Astrocyte of the hippocampus (primary cell): ENCODE measurements around the gene MYLK3.
A peak's percentile ranks its signal among the peaks of the same experiment; 100 is the strongest.

Experiments
- DNase-seq: peaks from one replicate; pipeline ENCODE4 v3.0.0; 2011; ENCODE audit warnings: low read depth, low spot score

MYLK3 gene

DNA sequence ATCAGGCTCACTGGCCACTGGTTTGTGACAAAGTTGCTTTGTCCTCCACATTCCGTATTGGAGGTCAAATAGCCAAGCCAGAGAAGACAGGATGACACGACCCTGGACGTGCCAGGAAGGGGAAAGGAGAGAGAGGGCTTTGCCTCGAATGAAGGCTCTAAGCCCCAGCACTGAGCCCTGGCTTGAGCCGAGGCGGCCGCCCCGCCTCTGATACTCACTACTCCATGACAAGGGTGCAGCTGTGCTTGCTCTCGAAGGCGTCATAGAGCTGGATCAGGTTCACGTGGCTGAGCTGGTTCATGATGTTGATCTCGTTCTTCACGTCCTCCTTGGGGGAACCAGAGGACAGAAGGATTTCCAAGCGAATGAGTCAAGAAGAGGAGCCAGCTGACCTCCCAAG, 19.3 kb downstream of the MYLK3 start:
- no peak for DNase-seq

DNA sequence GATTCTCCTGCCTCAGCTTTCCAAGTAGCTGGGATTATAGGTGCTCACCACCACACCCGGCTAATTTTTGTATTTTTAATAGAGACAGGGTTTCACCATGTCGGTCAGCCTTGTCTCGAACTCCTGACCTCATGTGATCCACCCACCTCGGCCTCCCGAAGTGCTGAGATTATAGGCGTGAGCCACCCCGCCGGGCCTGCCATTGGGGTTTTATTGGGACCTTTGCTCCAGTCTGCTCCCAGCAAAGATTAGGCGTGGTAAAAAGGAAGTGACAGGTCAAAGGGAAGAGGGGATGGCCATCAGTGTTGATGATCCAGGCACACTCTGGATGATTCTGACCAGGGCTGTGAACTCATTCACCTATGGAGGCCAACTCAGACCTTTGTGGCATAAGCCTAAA, 20.5 kb downstream of the MYLK3 start:
- DNase-seq = no peak

DNA sequence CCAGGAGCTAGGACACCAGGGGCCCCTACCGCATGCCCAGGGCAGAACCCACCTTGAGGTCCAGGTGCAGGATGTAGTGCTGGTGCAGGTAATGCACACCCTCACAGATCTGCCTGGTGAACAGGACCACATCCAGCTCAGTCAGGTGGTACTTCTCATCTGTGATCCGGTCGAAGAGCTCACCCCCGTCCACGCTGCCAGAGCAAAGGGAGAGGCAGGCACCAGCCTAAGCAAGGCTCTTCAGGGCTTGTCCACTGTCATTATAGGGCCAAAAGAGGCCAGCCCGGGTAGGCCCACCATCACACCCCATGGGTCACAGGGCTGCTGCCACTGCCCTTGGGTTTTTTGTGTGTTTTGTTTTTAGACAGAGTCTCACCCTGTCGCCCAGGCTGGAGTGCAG, 21.0 kb downstream of the MYLK3 start:
- no peak for DNase-seq

DNA sequence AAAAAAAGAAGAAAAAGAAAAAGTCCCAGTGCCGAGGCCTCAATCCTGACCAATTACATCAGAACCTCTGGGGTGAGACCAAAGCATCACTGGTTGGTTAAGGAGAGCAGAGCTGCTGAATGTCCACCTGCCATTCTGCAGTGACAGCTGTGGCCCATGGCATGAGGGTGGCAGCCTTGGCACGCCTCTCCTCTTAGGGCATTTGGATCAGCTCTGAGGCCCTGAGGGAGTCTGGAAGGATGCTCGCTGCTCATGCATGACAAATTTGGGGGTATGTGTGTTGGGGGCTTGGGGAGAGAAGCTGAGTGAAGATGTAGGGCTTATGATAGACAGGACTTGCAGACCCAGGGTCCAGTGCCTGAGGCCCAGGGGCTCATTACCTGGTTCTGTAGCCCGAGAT, 26.3 kb downstream of the MYLK3 start:
- no peak for DNase-seq

DNA sequence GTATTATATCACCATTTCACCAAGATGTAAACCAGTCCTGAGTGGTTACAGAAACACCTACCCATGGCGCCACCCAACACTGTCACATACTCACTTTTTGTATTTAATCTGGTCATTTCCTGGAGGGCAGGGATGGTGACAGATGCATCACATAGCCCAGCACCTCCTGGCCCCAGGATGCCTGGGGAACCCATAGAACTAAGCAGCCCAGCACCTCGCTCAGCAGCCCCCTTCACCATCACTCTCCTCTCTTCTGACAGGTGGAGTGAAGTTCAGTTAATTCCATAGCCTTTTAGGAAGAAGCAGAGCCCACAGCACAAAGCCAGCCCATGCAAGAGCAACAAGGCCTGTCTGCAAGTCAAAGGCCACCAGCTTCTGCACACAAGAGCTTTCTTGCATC, 27.5 kb downstream of the MYLK3 start:
- DNase-seq = no peak

DNA sequence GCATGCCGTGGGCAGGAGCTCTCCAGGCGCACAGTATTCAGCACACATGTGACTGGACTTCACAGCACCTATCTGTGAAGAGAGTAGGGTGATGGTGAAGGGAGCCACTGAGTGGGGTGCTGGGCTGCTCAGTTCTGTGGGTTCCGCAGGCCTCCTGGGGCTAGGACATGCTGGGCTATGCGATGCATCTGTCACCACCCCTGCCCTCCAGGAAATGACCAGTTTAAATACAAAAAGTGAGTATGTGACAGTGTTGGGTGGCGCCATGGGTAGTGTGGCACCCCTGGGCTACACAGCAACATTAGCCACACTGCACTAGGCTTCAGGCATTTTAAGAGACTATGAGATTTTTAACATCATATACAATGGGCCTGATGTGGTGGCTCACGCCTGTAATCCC, 28.6 kb downstream of the MYLK3 start:
- no peak for DNase-seq

DNA sequence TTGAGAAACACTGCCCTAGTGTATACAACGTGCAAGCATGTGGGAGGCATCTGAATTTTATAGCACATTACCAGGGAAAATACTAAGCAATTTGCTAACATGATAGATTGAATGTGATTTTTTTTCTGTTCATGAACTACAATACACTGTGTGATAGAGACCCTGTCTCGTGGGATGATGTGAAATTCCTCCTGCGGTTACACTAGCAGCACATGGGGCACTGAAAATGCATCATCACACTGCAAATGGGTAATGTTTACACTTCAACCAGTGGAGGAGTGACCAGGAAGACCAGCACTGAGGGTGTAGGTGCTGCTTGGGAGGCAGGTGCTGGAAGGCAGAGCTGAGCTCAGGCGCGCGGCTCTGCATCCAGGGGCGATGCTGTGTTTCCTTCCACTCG, 29.9 kb downstream of the MYLK3 start:
- DNase-seq = no peak

DNA sequence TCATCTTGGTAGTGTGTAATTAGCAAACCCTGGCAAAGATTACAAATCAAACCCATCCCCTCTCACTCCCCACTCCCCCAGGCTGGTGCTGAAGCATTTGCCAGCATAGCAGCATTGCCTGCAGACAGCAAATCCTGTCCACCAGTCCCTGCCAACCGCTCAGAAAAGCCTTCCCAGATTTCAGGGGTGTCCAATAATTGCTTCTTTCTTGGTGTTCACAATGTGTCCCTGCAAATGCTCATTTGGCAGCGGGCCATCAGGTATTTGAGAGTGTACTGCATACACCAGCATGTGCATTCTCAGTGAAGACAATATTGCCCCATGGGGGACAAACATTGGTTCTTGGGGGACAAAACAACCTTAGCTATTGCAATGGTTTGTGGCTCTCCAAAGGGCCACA, 30.5 kb downstream of the MYLK3 start:
- no peak for DNase-seq

DNA sequence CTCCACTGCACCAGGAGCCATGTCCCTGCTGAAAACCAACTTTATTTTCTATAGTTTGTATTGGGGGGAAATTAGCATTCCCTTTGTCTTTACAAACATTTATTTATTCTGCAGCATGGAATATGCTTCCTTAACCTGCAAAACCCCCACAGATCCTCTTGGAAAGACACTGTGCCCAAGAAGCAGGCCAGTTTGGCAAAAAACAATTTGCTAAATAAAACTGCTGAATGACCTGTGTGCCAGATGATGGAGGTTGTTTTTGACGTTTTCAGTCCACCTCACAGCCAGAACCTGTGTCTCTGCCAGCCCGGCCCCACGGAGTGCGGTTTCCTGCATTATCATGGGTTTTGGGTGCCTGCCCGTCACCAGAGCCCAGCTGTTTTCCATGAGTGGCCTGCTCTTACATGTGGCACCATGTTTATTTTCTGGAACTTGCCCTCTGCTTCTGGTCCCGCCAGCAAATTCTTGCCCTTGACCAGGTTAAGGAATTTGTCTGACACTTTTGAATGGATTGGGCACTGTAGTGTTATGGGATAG, 32.3 kb downstream of the MYLK3 start:
- DNase-seq = no peak

DNA sequence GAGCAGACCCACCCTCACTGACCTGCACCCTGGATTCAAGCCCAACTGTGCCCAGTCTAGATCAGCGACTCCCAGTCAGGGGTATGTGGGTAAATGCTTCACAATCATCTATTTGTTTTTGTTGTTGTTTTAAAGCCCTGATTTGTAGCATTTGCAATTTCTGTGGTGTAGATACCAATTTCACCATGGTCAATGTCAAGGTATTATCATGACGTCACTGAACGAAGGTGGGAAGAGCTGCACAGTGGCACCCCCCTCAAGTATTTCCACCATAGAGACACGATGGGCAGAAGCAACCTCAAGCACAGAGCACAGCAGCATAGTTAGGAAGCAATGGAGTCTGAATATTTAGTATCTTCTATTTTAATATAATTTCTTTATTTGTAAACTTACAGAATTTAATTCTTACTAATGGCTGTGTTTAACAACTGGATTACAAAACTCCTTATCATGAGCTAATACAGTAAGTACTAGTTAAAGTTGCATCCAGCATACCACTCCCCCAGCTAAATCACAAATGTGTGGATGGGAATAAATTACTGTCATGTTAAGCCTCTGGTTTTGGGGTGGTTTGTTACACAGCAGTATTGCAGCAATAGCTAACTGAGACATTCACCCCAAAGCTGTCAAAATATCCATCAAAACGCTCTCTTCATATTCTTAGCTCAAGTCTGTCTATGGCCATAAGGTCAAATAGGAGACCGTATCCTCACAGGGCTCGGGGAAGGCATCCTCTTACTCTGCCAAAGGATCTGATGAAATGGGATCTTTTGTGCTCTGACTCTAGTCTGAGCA, 33.1 kb downstream of the MYLK3 start:
- no peak for DNase-seq

DNA sequence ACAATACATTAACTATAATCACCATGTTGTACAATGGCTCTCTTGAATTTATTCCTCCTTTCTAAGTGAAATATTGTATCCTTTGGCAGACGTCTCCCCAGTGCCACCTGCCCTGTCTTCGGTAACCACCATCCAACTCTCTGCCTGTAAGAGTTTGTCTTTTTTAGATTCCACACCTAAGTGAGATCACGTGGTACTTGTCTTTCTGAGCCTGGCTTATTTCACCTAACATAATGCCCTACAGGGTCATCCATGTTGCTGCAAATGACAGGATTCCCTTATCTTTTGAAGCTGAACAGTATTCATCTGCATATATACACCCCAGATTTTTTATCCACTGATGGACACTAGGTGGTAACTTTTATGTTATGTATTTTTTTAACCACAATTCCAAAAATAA, 34.5 kb downstream of the MYLK3 start:
- no peak for DNase-seq

DNA sequence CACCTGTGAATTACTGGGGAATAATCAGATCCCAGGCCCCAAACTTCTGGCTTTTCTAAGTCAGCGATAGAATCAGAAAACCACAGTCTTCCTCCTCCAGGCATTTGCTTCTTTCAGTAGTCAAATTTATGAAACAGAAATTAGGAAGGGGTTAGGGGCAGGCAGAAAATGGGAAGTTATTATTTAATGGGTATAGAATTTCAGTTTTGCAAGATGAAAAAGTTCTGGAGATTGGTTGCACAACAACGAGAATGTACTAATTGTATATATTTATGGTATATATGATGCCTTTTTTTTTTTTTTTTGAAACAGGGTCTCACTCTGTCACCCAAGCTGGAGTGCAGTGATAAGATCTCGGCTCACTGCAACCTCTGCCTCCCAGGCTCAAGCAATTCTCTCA, 35.2 kb downstream of the MYLK3 start:
- no peak for DNase-seq

DNA sequence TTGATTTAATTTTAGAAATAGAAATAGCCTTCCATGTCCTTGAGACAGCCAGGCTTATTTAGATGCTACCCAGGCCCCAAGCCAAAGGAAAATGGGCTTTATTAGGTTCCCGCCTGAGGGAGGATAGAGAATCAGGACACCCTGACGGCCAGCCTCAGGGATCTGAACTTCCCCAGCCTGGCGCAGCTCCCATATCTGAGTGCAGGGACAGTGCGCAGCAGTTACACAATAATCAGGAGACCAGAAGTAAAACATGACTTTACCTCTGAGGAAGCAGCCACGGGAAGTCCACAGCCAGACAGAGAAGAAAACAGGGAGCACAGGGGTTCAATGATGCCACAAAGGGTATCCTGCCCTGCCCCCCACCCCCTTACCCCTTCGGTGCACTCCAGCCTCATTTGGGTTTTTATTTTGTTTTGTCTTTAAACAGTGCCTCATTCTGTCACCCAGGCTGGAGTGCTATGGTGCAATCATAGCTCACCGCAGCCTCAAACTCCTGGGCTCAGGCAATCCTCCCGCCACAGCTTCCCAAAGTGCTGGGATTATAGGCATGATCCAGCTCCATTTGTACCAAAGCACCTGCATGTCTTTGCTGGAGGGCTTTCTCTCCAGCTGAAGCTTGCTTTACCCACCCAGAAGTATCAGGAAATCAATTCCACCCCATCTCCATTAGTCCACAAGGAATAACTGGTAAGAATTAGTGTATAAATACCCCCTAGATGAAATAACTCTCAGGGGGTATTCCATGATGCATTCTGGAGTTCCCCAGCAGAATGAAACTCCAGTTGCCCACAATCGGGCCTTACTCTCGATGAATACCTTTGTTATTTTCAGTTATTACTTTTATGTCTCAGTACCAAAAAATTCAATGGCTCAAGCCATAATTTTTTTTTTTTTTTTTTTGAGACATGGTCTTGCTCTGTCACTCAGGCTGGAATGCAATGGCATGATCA, 36.8 kb downstream of the MYLK3 start:
- no peak for DNase-seq

DNA sequence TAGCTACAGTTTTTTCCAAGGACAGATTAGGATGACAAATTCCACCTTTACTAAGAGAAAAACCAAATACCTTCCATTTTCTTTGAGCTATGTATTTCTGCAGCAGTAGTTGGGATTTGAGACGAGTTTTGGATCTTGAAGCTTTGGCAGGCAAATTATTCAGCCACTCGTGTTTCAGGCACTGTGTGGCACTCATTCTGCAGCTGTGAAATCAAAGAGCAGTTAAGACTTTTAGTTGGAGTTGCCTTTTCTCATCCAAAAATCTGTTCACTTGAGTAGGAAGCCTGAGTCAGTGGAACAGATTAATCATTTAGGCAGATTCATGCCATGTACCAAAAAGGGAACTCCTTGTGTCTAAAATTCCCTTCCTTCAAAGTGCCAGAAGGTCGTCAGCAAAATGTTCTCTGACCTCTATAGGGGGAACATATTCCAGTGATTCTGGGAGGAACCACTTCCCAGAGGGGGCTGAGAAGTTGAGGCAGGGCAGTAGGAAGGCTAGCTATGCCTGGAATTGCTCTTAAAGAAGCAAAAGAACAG, 38.6 kb downstream of the MYLK3 start:
- DNase-seq = no peak

DNA sequence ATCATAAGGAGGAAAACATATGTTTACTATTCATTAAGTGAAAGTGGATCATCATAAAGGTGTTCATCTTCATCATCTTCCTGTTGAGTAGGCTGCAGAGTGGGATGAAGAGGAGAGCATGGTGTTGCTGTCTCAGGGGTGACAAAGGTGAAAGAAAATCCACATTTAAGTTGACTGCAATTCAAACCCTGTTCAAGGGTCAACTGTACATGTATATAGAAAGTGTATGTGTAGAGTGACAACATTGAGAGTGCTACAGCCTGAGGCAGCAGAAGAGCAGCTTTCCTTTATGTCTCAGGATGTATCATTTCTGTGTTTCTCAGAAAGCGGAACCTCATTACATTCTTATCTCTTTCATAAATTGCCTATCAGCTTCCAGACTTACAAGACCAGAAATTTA, 41.5 kb downstream of the MYLK3 start:
- no peak for DNase-seq

DNA sequence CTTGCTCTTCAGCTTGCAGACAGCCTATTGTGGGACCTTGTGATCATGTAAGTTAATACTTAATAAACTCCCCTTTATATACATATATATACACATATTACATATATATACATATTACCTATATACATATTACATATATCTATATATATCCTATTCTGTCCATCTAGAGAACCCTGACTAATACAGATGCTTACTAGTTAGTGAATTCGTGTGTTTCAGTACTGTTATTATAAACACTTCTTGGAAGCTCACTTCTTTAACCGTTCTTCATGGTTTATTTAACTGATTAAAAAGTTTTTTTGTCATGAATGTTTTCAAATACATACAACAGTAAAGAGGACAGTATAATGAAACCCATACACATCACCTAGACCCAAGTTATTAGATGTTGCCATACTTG, 46.1 kb downstream of the MYLK3 start:
- DNase-seq = no peak

DNA sequence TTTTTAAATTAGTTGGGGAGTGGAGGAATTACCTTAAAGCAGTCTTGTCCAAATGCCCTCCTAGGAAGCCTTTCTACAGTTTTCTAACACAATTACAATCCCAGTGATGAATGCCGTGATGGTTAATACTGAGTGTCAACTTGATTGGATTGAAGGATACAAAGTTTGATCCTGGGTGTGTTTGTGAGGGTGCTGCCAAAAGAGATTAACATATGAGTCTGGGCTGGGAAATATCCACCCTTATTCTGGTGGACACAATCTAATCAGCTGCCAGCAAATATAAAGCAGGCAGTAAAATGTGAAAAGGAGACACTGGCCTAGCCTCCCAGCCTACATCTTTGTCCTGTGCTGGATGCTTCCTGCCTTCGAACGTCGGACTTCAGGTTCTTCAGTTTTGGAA, 46.5 kb downstream of the MYLK3 start:
- no peak for DNase-seq

DNA sequence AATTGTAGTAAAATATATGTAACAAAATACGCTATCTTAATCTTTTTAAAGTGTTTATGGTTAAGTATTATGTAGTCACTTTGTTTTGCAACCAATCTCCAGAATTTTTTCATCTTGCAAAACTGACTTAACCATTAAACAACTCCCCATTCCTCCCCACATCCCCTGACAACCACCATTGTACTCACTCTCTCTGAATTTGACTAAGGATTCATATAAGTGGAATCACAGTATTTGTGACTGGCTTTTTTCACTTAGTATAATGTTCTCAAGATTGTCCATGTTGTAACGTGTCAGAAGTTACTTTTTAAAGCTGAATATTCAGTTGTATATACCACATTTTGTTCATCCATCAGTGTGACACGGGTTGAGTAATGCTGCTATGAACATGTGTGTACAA, 48.1 kb downstream of the MYLK3 start:
- no peak for DNase-seq

DNA sequence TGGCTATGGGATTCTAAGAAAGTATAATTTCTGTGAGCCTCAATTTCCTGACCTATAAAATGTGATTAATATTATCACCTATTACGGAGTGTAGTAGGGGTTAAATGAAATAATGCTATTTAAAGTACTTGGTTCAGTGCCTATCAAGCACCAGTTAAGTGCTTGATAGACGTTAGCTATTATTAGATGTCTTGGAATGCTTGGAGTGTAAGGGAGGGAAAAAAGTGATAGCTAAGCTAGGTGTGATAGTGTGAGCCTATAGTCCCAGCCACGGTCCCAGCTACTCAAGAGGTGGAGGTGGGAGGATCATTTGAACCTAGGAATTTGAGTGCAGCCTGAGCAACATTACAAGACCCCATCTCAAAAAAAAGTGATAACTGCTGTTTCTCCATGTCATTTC, 51.2 kb downstream of the MYLK3 start:
- no peak for DNase-seq

DNA sequence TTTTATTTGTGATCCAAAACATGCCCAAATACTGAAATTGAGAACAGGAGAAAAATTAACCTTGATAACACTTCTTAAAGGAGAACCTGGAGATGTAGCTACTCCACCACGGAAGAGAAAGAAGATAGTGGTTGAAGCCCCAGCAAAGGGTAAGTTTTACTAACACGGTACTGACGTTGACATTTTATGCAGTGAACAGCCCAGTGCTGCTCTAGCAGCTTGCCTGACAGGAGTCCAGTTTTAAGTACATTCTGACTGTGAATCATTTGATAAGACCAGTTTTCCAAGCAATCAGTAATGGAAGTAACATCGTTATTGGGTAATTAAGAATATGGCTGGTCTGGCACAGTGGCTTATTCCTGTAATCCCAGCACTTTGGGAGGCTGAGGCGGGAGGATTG, 52.2 kb downstream of the MYLK3 start:
- DNase-seq = no peak

DNA sequence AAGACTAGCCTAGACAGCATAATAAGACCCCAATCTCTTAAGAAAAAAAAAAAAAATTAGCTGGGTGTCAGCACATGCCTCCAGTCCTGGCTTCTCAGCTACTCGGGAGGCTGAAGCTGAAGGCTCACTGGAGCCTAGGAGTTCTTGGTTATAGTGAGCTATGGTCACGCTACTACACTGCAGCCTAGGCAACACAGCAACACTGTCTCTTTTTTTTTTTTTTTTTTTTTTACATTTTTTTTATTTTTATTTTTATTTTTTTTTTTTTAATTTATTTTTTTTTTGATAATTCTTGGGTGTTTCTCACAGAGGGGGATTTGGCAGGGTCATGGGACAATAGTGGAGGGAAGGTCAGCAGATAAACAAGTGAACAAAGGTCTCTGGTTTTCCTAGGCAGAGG, 54.5 kb downstream of the MYLK3 start:
- DNase-seq = no peak

DNA sequence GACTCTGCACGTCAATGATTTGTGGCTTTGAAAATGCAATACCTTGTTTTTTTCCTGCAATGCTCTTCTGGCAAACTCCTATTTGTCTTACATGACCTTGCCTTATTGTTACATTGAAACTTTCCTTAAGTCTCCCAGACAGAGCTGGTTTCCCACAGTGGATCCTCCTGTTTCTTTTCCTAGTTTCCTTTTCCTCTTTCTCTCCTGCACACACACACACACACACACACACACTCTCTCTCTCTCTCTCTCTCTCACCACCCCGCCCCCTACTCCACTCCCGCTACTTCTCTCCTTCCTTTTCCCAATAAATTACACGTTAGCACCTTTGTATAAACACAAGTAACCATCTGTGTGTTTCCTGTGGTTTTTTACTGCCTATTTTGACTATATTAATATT, 56.4 kb downstream of the MYLK3 start:
- peak; percentile 25 for DNase-seq
